PFSK-1 (cell line): Measurements from ENCODE around the gene SYNJ2.
A peak's percentile ranks its signal among the peaks of the same experiment; 100 is the strongest.

ENCODE experiments used
- FOXP2 ChIP-seq: optimal IDR thresholded peaks from 2 replicates; pipeline ENCODE3; 2011; ENCODE audit warnings: borderline replicate concordance, control low read depth, inconsistent platforms; ENCODE audit not compliant: insufficient read depth; ENCODE audit errors: extremely low read length, extremely low read depth
- POLR2AphosphoS5 ChIP-seq: IDR thresholded peaks from 2 replicates; pipeline ENCODE4 v1.6.1; 2012; ENCODE audit warnings: low read depth, mild to moderate bottlenecking, control low read depth, low read length, moderate library complexity
- SIN3A ChIP-seq: IDR thresholded peaks from 2 replicates; pipeline ENCODE4 v1.6.1; 2012; ENCODE audit warnings: mild to moderate bottlenecking, low read length, moderate library complexity, borderline replicate concordance; ENCODE audit not compliant: insufficient read depth
- TAF1 ChIP-seq: IDR thresholded peaks from 2 replicates; pipeline ENCODE4 v1.6.1; 2012; ENCODE audit warnings: low read length, control low read depth, borderline replicate concordance; ENCODE audit not compliant: insufficient read depth
- TF ChIP-seq, protein P1 (sequence below), 2 experiments: IDR thresholded peaks; 2 replicates each; pipeline versions ENCODE4 v1.6.1 to v1.8.0; 2011 to 2012; ENCODE audit warnings: low read depth in 2 of 2, low read length in 2 of 2, control low read depth in 1 of 2, inconsistent platforms in 1 of 2, mild to moderate bottlenecking in 1 of 2, moderate library complexity in 1 of 2; ENCODE audit not compliant: insufficient read depth in 1 of 2

SYNJ2 gene

DNA sequence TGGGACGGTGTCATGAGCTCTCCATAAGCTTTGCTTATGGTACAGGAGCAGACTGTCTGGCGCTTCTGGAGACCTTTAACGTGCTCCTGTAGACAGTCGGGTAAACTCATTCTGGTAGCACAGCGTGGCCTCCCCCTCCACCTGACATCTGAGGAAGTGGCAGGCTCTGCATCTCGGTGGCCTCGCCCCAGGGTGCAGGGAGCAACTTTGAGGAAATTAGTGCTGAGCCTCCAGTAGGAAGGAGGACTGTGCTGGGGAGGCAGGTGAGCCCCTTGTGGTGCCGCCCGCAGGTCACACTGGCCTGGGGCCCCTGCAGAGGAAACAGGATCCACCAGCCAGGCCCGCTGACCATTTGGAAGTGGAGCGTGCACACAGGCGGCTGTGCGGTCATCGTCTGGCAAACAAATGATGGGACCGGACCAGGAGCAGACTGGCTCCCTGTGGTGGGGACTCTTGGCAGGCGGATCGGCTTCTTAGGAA is 57.9 kb downstream of the SYNJ2 start:
- peak; percentile 55 for TF ChIP-seq FOXP2
- TF ChIP-seq, protein P1, sequence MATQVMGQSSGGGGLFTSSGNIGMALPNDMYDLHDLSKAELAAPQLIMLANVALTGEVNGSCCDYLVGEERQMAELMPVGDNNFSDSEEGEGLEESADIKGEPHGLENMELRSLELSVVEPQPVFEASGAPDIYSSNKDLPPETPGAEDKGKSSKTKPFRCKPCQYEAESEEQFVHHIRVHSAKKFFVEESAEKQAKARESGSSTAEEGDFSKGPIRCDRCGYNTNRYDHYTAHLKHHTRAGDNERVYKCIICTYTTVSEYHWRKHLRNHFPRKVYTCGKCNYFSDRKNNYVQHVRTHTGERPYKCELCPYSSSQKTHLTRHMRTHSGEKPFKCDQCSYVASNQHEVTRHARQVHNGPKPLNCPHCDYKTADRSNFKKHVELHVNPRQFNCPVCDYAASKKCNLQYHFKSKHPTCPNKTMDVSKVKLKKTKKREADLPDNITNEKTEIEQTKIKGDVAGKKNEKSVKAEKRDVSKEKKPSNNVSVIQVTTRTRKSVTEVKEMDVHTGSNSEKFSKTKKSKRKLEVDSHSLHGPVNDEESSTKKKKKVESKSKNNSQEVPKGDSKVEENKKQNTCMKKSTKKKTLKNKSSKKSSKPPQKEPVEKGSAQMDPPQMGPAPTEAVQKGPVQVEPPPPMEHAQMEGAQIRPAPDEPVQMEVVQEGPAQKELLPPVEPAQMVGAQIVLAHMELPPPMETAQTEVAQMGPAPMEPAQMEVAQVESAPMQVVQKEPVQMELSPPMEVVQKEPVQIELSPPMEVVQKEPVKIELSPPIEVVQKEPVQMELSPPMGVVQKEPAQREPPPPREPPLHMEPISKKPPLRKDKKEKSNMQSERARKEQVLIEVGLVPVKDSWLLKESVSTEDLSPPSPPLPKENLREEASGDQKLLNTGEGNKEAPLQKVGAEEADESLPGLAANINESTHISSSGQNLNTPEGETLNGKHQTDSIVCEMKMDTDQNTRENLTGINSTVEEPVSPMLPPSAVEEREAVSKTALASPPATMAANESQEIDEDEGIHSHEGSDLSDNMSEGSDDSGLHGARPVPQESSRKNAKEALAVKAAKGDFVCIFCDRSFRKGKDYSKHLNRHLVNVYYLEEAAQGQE (IDR thresholded peaks at IDR 0.05; ENCODE audit: insufficient read depth in 1 of 2, low read depth in 2 of 2, low read length in 2 of 2), result no peak

DNA sequence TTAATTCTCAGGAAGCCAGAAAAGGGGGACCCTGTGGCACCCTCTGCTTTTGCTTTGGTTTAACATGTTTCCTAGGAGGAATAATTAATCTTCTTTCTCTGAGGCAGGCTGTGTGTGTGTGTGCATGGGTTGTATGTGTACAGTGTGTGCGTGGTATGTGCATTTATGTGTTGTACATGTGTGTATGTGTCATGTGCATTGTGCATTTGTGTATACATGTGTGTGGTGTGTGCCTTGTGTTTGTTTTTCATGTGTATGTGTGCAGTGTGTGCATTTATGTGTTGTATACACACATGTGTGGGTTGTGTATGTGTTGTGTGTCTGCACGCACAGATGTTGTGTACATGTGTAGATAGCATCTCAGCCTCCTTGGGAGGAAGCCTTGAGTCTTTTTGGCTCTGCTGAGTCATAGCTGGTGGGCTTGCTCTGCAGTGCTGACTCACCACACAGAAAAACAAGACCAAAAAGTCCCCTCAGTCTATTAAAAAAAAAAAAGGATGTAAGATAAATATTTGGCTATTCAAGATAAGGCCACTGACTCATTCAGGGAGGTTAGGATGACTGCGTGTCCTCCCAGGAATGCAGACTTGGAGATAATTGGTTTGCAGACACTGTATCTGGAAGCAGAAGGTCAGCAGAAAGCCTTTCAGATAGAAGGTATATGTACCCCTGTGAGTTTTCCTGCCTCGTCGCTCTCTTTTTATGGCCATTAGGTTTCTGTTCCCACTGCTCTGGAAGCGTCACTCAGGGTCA is 58.6 kb downstream of the SYNJ2 start:
- peak; percentile 56; the same call in 1 of the 2 replicates for TF ChIP-seq POLR2AphosphoS5
- TF ChIP-seq, protein P1 (IDR thresholded peaks at IDR 0.05; ENCODE audit: insufficient read depth in 1 of 2, low read depth in 2 of 2, low read length in 2 of 2), result peak in 1 of 2 experiments; percentile 64; a peak in 1 of 4 replicates
- peak; percentile 95 for TF ChIP-seq FOXP2
- peak; percentile 58; the same call in 1 of the 2 replicates for TF ChIP-seq TAF1
- TF ChIP-seq SIN3A, result no peak; the same call in 1 of the 2 replicates

DNA sequence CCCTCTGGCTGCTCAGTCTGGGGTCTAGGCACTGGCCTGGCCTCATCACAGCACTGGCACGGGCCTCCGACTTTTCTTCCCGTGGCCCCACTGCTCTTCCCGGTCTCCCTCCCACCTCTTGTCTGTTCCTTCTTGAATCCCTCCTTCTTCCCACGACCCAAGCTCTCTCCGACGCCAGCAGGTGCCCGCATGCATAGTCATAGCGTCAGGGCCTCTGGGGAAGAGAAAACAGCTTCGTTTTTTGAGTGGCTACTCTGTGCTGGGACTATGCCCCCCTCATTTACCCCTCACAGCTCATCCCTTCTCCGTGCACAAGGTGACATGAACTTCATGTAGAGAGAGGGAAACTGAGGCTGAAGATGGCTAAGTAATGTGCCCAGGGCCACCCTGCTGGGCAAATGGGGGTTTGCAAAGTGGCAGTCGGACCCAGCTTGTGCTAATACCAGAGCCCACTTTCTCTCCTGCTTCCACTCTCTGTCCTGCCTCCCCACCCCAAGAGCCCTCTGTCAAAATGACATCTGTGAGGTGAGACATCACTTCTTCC is 59.2 kb downstream of the SYNJ2 start:
- TF ChIP-seq FOXP2 (no peak), POLR2AphosphoS5 (no peak), SIN3A (no peak; the same call in 1 of the 2 replicates), TAF1 (no peak)
- TF ChIP-seq, protein P1 (IDR thresholded peaks at IDR 0.05; ENCODE audit: insufficient read depth in 1 of 2, low read depth in 2 of 2, low read length in 2 of 2), result no peak

DNA sequence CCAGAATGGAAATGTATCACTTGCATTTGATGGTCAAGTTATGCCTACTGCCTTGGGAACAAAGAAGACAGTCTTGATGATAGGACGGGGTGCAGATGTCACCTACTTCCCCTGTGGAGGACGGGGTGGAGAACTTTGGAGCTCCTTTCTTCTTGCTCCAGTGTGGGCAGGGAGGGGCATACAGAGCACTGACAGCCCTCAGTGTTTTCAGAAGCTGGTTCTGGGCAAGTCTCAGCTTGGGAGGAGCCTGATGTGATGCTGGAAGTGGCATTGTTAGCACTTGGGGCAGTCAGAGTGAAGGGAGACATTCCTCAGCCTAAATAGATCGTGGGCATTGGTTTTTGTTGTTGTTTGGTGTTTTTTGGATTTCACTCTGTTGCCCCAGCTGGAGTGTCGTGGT is 59.7 kb downstream of the SYNJ2 start:
- no peak for TF ChIP-seq SIN3A
- no peak for TF ChIP-seq FOXP2
- TF ChIP-seq, protein P1 (IDR thresholded peaks at IDR 0.05; ENCODE audit: insufficient read depth in 1 of 2, low read depth in 2 of 2, low read length in 2 of 2), result no peak
- no peak for TF ChIP-seq TAF1

DNA sequence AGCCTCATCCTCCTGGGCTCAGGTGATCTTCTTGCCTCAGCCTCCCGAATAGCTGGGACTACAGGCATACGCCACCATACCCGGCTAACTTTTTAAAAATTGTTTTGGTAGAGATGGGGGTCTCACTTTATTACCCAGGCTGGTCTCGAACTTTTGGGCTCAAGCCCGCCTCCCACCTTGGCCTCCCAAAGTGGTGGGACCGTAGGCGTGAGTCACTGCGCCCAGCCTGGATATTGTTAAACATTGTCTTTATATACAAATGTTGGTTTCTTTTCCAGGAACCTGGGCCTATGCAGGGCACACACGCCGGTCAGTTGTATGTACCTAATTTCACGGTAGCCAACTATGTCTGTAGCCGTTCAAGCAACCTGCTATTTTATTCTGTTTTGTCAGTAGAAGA is 60.1 kb downstream of the SYNJ2 start:
- TF ChIP-seq, protein P1 (IDR thresholded peaks at IDR 0.05; ENCODE audit: insufficient read depth in 1 of 2, low read depth in 2 of 2, low read length in 2 of 2), result no peak
- TF ChIP-seq FOXP2, result no peak
- TF ChIP-seq SIN3A, result no peak
- no peak for TF ChIP-seq TAF1
- no peak for TF ChIP-seq POLR2AphosphoS5
